Fibroblast of villous mesenchyme (primary cell): Measurements from ENCODE around the gene PAPOLA. TPM values are rescaled to one million over a fixed set of nuclear protein-coding genes. Genes with fewer than 3 reads are reported as not detected.
A peak's percentile ranks its signal among the peaks of the same experiment; 100 is the strongest.
"Not testable (repeated sequence)": the region's sequence is repeated elsewhere in the genome, so short reads cannot be mapped to it uniquely, and the experiment has no call there.

ENCODE experiments used
- DNase-seq: peaks from one replicate; pipeline ENCODE4 v3.0.0-alpha.2; 2010; ENCODE audit warnings: low read depth
- H3K4me3 ChIP-seq: 2 replicates; pipeline ENCODE4 v1.5.1; 2011; ENCODE audit warnings: low read depth, mild to moderate bottlenecking, low read length
- total RNA-seq: library from RNA; depleted of rRNA; stranded (reverse); fragments of >200 nt; gene quantifications from 2 replicates; pipeline ENCODE4 v1.2.3, GENCODE V29; 2012
- TF ChIP-seq, protein P1 (sequence below): IDR thresholded peaks from 2 replicates; pipeline ENCODE4 v1.5.1; 2012; ENCODE audit warnings: low read depth, mild to moderate bottlenecking, low read length; ENCODE audit not compliant: insufficient read depth

PAPOLA gene
- total RNA-seq, 1 donor = 148 TPM

DNA sequence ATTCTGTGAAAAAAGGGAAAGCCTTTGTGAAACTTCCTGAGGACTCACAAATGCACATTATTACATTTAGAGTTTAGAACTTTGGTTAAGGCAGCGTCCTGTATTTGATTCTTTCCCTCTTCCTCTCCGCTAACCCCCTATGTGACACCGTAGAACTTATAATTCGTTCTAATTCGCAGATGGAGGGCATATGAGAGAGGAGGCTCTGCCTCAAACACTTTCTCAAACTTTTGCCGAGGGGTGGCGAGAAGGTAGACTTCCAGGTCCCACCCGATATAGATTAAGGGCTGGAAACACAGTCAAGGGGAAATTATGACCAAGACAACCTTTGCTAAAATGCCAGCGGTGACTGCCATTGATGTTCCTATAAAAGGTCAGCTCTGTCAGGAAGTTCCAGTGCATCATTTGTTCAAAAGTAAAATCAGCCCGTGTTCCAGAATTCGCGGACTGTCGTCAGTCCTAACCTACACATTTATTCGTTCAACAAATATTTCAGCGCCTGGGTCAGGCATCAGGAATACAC, 904 bp upstream of the PAPOLA start:
- TF ChIP-seq, protein P1, sequence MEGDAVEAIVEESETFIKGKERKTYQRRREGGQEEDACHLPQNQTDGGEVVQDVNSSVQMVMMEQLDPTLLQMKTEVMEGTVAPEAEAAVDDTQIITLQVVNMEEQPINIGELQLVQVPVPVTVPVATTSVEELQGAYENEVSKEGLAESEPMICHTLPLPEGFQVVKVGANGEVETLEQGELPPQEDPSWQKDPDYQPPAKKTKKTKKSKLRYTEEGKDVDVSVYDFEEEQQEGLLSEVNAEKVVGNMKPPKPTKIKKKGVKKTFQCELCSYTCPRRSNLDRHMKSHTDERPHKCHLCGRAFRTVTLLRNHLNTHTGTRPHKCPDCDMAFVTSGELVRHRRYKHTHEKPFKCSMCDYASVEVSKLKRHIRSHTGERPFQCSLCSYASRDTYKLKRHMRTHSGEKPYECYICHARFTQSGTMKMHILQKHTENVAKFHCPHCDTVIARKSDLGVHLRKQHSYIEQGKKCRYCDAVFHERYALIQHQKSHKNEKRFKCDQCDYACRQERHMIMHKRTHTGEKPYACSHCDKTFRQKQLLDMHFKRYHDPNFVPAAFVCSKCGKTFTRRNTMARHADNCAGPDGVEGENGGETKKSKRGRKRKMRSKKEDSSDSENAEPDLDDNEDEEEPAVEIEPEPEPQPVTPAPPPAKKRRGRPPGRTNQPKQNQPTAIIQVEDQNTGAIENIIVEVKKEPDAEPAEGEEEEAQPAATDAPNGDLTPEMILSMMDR = no peak
- DNase-seq = no peak
- H3K4me3 ChIP-seq = peak overlapping the region; percentile 90

DNA sequence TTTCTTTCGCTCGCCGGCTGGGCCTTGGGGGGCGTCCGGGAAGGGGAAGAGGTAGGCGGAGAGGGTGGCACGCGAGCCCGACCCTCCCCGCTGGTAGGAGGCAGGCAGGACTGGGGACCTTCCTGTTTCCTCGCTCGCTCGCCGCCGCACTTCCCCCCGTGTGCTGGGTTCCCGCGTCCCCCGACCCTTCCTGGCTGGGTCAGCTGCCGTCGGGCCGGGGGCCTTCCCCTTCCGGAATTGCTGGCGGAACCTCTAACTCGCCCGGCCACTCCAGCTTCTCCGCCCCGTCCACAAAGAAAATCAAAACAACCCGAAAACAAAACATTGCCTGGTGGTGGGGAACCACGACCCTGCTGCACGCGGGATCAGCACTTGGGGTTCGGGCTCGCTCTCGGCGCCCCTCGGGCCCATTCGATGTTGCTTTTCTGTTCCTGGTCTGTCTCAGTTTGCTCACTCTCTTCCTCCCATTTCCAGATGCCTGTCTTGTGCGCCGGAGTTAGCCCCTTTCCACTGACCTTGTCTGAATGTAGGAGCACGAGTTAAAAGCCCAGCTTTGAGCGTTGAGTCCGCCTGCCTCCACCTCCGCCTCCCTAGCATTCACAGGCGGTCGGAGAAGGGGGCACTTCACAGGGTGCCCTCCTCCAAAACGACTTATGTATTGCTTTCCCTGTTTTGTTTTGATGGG, 581 bp downstream of the PAPOLA start:
- TF ChIP-seq, protein P1 = no peak
- peak; percentile 54 for DNase-seq

DNA sequence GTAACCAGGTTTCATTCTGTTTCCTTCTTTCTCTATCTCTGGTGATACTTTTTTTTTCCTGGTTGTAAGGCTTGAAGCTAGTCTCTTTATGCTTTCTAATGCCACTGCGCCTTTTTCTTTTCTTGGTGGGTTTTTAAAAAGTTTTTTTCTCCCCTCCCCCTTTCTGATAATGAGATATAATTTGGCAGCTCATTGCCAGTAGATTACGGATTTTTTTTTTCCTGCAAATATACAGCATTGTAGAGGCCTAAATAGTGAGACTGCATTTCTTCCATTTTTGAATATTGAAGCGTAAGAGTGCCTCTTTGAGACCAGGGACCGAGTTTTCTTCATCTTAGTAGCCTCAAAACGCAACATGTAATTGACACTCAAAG, 1.1 kb downstream of the PAPOLA start:
- peak; percentile 8 for DNase-seq
- TF ChIP-seq, protein P1 = no peak
- H3K4me3 ChIP-seq = peak overlapping the region; percentile 90

More for the DNA sequence above, 581 bp downstream of the PAPOLA start:
- H3K4me3 ChIP-seq = peak overlapping the region; percentile 90

DNA sequence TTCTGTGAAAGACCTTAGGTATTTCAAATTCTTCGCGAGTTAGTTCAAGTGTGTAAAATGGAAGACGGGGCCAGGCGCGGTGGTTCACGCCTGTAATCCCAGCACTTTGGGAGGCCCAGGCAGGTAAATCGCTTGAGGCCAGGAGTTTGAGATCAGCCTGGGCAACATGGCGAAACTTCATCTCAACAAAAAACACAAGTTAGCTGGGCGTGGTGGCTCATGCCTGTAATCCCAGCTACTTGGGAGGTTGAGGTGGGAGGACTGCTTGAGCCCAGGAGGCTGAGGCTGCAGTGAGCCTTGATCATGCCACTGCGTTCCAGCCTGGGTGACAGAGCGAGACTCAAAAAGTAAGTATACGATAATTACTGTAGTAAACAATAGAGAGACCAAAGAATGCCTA, 2.2 kb downstream of the PAPOLA start:
- DNase-seq = not testable (repeated sequence)
- peak overlapping the region; percentile 90 for H3K4me3 ChIP-seq

DNA sequence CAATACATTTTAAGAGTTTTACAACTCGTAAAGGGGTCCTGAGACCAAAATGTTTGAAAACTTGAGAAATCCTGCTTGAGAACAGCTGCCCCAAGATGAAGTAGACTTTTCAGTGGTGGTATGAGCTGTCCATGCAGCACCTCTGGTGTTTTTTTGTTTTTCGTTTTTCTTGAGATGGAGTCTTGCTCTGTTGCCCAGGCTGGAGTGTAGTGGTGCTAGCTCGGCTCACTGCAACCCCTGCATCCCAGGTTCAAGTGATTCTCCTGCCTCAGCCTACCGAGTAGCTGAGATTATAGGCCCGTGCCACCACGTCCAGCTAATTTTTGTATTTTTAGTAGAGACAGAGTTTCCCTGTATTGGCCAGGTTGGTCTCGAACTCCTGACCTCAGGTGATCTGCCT, 5.5 kb downstream of the PAPOLA start:
- TF ChIP-seq, protein P1 = no peak
- DNase-seq = no peak
- H3K4me3 ChIP-seq = no peak overlapping the region

DNA sequence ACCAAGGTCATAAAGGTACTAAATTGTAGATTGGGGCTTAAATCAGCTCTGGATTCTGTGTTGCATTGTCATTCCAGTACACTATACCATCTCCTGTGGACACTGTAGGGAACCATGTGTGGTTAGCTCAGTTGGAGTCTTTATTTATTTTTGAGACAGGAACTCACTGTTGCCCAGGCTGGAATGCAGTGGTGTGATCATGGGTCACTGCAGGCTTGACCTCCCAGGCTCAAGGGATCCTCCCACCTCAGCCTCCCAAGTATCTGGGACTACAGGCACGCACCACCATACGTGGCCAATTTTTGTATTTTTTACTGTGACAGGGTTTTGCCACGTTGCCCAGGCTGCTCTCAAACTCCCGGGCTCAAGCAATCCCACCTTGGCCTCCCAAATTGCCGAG, 6.7 kb downstream of the PAPOLA start:
- TF ChIP-seq, protein P1 = no peak
- H3K4me3 ChIP-seq = no peak overlapping the region
- DNase-seq = no peak

DNA sequence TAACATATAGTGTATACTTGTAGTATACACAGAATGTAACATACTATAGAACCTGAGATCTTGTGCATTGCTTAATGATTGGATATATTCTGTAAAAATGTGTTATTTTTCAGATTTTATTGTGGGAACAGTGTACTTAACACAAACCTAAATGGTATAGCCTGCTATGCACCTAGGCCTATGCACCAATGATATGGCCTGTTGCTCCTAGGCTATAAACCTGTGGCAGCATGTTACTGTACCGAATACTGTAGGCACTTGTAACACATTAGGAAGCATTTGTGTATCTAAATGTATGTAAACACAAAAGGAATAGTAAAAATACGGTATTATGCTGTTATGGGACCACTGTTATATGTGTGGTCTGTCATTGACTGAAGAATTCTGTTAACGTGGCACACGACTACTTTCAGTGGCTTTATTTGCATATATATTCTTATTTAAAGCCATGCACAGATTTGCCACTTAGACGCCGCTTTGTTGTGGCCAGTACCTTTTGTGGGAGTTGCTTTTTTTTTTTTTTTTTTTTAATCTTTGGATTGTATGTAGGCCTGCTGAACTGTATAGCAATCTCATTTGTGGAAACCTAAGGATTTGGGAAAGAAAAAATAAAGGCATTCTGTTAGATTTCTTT, 7.4 kb downstream of the PAPOLA start:
- no peak overlapping the region for H3K4me3 ChIP-seq
- DNase-seq = no peak
- TF ChIP-seq, protein P1 = no peak
